ENCODE measurements around the gene ZNF426. TPM values are rescaled to one million over a fixed set of nuclear protein-coding genes. Genes with fewer than 3 reads are reported as not detected.

Gene ZNF426
- total RNA-seq, 1 donor from 2014 or later = 2.9 TPM

DNA sequence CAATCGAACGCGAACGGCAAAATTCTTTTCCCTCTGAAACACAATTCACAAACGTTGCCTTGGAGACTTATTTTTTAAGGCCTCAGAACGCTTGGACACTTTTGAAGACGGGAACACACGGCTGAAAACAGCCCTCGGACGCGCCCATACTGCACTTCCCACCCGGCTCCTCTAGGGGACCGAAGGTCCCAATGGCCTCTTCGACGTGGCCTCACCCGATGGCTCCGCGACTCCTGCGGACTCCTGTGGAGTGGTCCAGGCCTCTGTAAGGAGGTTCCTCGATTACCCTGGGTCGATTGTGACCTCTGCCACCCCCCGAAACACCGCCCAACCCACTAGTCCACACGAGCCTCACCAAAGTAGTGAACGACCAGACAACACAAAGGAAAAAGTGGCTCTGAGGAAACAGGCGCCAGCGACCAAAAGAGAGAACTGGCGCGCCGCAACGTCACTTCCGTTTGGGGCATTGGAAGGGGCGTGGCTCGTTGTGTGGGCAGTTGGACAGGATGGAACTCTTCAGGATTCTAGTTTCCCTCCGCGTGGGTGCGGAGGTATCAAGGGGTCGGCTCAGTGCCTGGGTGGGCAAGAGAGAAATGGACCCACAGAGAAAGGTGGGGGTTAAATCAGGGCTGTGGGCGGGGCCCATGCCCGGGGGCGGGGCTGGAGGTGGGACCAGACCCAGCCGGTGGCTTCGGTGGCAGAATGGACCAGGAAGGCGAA, 40.1 kb downstream of the ZNF426 start, which contains the start of gene ZNF560:
Gene ZNF560, minus strand, starts transcription at position 434 of the 720 bp plus-strand sequence. CDS start 23,303 bp downstream, outside the sequence.
- ATAC-seq = no peak

DNA sequence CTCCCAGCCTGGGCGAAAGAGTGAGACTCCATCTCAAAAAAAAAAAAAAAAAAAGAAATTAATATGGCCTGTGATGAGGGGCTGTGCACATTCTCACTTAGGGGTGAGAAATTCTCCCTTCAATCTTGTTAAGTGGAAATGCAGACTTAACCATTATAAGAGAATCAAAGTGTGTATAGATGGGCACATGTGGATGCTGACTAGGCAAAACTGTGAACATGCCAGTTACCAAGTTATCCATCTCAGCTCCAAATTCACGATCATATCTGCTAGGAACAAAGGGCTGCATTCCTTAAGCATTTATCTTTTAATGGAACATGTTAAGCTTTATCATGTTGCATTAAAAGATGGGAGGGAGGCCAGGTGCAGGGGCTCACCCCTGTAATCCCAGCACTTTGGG, 44.3 kb downstream of the ZNF426 start:
- ATAC-seq (no peak), DNase-seq (ENCODE audit: low spot score) (no peak)

More for the DNA sequence above, 40.1 kb downstream of the ZNF426 start, which contains the start of gene ZNF560:
- DNase-seq (ENCODE audit: low spot score) = no peak

DNA sequence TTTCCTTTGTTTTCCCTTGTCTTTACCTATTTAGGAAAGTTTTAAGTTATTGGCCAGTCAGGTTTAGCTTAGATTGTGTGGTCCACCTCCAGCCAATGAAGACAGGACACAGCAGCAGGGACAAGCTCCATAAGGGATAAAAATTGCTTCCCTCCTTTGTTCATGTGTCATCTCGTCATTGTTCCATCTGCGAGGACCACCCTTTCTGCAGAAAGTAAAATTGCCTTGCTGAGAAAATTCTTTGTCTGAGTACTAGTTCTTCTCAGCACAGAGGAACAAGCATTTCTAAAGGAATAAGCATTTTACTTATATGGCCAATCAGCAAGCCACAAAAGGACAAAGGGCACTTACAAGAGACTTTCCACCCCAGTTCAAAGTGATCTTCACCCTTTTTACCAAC, 51.4 kb downstream of the ZNF426 start:
- DNase-seq (ENCODE audit: low spot score) (no peak), ATAC-seq (no peak)

GRCh38 chr19:9485140-9485539, 53.3 kb downstream of the ZNF426 start:
- DNase-seq (ENCODE audit: low spot score) (no peak), ATAC-seq (no peak)

GRCh38 chr19:9474975-9475374, 63.5 kb downstream of the ZNF426 start:
- DNase-seq (ENCODE audit: low spot score) (no peak), ATAC-seq (no peak)

Other genes with a start within 250 kb of the ZNF426 start
- gene ZNF699, start 228.8 kb downstream of the ZNF426 start, total RNA-seq = 0.93 TPM
- gene ZNF559, start 214.5 kb downstream of the ZNF426 start, total RNA-seq = 3.8 TPM
- 0.68 TPM for gene ZNF177, start 175.6 kb downstream of the ZNF426 start, total RNA-seq
- 6.4 TPM for gene ZNF266, start 103.1 kb downstream of the ZNF426 start, total RNA-seq
- not detected for gene ZNF560, start 40.0 kb downstream of the ZNF426 start, total RNA-seq
- gene ZNF121, start 45.9 kb upstream of the ZNF426 start, total RNA-seq = 9.5 TPM
- gene ZNF561, start 82.6 kb upstream of the ZNF426 start, total RNA-seq = 11.5 TPM
- 10.1 TPM for gene ZNF562, start 136.5 kb upstream of the ZNF426 start, total RNA-seq
- gene ZNF846, start 230.1 kb upstream of the ZNF426 start, total RNA-seq = 6.3 TPM

Measured in left lobe of liver (tissue), 2 donors.